Epithelial cell of proximal tubule (primary cell): ENCODE measurements around the gene KLRF1. TPM values are rescaled to one million over a fixed set of nuclear protein-coding genes. Genes with fewer than 3 reads are reported as not detected.
A peak's percentile ranks its signal among the peaks of the same experiment; 100 is the strongest.
"Not testable (repeated sequence)": the region's sequence is repeated elsewhere in the genome, so short reads cannot be mapped to it uniquely, and the experiment has no call there.

Source experiments
- DNase-seq: peaks from one replicate; pipeline ENCODE4 v3.0.0-alpha.2; 2011; ENCODE audit warnings: low read depth
- H3K4me3 ChIP-seq: 2 replicates; pipeline ENCODE4 v1.5.1; 2011; ENCODE audit warnings: low read depth, mild to moderate bottlenecking, low read length
- total RNA-seq: library from RNA; depleted of rRNA; stranded (reverse); fragments of >200 nt; gene quantifications from 2 replicates; pipeline ENCODE4 v1.2.3, GENCODE V29; 2015
- TF ChIP-seq, protein P1 (sequence below): conservative IDR thresholded peaks from 2 replicates; pipeline ENCODE4 v1.5.1; 2012; ENCODE audit warnings: low read depth, mild to moderate bottlenecking, low read length

KLRF1 gene
- total RNA-seq, 1 donor from 2014 or later: not detected

GRCh38 chr12:9868951-9869306 is 41.6 kb downstream of the KLRF1 start:
- TF ChIP-seq, protein P1, sequence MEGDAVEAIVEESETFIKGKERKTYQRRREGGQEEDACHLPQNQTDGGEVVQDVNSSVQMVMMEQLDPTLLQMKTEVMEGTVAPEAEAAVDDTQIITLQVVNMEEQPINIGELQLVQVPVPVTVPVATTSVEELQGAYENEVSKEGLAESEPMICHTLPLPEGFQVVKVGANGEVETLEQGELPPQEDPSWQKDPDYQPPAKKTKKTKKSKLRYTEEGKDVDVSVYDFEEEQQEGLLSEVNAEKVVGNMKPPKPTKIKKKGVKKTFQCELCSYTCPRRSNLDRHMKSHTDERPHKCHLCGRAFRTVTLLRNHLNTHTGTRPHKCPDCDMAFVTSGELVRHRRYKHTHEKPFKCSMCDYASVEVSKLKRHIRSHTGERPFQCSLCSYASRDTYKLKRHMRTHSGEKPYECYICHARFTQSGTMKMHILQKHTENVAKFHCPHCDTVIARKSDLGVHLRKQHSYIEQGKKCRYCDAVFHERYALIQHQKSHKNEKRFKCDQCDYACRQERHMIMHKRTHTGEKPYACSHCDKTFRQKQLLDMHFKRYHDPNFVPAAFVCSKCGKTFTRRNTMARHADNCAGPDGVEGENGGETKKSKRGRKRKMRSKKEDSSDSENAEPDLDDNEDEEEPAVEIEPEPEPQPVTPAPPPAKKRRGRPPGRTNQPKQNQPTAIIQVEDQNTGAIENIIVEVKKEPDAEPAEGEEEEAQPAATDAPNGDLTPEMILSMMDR: no peak
- DNase-seq: no peak
- H3K4me3 ChIP-seq: peak overlapping the region; percentile 45

GRCh38 chr12:9869307-9870161 is 42.3 kb downstream of the KLRF1 start, which contains the start of gene CLEC2B:
TSS of gene CLEC2B (minus strand) at chr12:9869354.
- peak; percentile 39 for DNase-seq
- TF ChIP-seq, protein P1: no peak
- peak within 1 kb of the TSS; percentile 45 for H3K4me3 ChIP-seq

DNA sequence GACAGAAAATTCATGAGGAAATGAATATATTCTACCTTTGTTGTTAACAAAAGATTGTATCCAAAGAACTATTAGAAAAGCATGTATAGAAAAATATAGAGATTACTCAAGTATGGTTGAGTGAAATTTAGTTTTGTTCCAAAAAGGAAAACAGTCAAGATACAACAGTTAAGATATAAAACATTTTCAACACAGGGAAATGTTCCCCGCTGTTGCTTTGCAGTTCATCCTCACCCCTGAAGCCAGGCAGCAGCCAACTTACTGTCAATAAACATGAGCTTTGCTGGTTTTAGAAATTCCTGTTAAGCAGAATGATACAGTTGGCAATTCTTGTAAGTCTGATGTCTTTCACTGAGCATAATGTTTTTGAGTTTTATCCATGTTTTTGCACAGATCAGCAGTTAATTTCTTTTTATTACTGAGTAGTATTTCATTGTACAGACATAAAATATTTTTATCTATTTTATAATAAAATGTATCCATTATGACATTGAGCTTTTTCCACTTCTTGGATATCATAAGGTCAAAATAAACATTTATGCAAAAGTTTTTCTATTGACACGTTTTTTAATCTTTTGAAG is 43.1 kb downstream of the KLRF1 start:
- TF ChIP-seq, protein P1: no peak
- DNase-seq: no peak
- no peak overlapping the region for H3K4me3 ChIP-seq

DNA sequence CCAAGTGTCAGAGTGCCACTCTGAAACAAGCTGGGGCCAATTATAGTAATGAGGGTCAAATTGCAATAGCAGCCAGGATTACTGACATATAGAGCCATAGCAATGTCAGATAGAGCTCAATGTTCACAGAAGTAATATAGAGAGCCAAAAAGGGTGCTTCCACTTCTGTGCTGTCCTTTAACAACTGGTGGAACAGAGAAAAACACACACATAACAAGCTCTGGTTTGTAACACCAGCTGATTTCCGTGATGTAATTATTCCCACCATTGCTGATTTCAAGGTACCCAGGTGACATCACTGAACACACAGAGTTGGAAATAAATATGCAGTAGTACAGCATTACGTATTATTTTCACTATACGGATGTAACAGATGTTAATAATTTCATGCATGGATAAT is 44.9 kb downstream of the KLRF1 start:
- H3K4me3 ChIP-seq: no peak overlapping the region
- TF ChIP-seq, protein P1: no peak
- no peak for DNase-seq

GRCh38 chr12:9872742-9873141 is 45.5 kb downstream of the KLRF1 start:
- H3K4me3 ChIP-seq: no peak overlapping the region
- TF ChIP-seq, protein P1: no peak
- no peak for DNase-seq

DNA sequence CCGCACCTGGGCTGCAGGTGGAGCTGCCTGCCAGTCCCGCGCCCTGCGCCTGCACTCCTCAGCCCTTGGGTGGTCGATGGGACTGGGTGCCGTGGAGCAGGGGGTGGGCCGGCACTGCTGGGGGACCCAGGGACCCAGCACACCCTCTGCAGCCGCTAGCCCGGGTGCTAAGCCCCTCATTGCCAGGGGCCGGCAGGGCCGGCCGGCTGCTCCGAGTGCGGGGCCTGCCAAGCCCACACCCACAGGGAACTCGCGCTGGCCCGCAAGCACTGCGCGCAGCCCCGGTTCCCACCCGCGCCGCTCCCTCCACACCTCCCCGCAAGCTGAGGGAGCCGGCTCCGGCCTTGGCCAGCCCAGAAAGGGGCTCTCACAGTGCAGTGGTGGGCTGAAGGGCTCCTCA is 48.8 kb downstream of the KLRF1 start:
- not testable (repeated sequence) for H3K4me3 ChIP-seq, DNase-seq

DNA sequence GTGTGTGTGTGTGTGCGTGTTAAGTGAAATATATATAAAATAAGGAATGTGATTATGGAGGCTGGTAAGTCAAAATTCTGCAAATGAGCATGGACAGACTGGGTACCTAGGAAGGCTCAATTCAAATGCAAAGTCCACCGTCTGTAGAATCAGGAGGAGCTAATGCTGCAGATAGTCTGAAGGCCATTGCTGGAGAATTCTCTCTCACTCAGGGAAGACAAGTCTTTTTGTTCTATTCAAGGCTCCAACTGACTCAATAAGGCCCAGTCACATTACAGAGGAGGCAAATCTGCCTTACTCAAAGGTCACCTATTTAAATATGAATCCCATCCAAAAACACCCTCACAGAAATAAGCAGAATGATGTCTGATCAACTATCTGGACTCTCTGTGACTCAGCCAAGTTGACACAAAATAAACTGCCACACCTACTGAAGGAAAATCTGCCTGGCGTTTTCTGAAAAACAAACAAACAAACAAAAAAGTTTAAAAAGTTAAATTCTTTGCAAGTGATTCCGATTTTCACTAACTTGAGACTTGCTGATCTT is 53.3 kb downstream of the KLRF1 start:
- DNase-seq: no peak
- H3K4me3 ChIP-seq: no peak overlapping the region
- TF ChIP-seq, protein P1: no peak
